Adrenal gland (tissue), 5 donors: Measurements from ENCODE around the gene TCHHL1.

Source experiments
- CTCF ChIP-seq, 6 experiments: fragments of 450-650 bp in 4 of 6; fragments of 200-600 bp in 2 of 6; sonication (generic) in 1 of 6; IDR thresholded peaks; 1 replicate in 5 of 6; 2 replicates in 1 of 6; pipeline versions ENCODE4 v1.5.1 to v1.8.0; 2016 to 2021; ENCODE audit warnings: antibody characterized with exemption in 6 of 6, mild to moderate bottlenecking in 2 of 6, moderate library complexity in 1 of 6
- POLR2A ChIP-seq, 2 donors: fragments of 450-650 bp; IDR thresholded peaks; one replicate each; pipeline ENCODE4 v1.6.1; 2017; ENCODE audit warnings: antibody characterized with exemption in 2 of 2, mild to moderate bottlenecking in 2 of 2, moderate library complexity in 1 of 2
- donor health status: DM: no; HTN: no; CAD: no.

- TF ChIP-seq CTCF (IDR thresholded peaks at IDR 0.05) (no peak), POLR2A (IDR thresholded peaks at IDR 0.05) (no peak)
These were observed 19.4 kb upstream of the TCHHL1 start for GRCh38 chr1:152107984-152108881.
